Stimulated activated CD8-positive, alpha-beta memory T cell treated with anti-CD3 and anti-CD28 coated beads, Interleukin-12 subunit alpha, Interleukin-12 subunit beta, amount 100 ng/mL, for 24 hours (primary cell): Measurements from ENCODE around the gene ESM1.

Experiments
- DNase-seq: peaks from one replicate; pipeline ENCODE4 v3.0.0-alpha.2; 2020; ENCODE audit errors: extremely low read depth

The ESM1 gene

DNA sequence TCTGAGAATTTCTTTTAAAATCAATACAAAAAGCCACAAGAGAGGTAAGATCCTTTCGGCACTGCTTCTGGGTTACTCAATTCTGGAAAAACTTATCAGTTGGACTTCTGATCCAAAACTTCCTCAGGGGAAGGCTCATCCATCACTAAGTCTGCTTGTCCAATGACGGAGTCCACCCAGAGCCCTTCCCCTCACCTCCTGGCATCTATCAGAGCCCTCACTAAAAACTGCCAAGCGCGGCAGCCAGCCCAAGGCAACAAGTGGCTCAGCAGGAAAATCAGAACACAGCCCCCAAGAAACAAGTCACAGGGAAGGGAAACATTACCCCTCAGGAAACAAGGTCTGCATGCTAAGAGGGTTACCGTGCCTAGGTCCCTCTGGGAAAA lies 869 bp upstream of the ESM1 start:
- DNase-seq = no peak

DNA sequence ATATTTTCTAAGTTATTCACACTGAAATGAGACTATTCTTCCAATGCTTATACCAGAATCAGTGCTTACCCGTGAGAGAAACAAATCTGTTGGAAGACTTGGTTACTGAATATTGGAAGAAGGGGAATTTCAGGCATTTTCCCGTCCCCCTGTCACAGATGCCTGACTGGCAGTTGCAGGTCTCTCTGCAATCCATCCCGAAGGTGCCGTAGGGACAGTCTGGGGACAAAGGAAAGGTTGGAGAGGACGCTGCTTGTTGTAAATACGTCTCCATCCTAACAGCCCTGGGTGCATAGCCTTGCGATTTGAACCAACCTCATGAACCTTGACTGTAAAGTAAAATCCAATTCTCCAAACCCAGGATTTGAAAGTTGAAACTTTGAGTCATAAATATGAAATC lies 3.5 kb downstream of the ESM1 start:
- DNase-seq = no peak

DNA sequence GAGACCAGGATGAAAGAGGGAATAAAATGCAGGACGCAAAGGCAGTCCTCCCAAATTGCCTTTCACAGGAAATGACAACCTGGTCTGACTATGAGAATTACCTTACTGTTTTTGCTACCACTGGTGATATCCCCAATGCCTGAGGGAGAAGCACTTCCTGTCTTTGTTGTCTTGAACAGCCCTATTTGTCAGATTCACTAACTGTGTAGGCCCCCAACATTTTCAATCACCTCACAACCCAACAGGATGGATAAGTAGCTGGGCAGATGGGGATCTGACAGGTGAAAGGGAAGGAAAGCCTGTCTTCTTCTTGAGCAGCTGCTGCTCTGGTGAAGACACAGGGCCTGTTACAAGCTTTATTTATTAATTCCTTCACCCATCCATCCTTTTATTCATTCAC lies 9.7 kb downstream of the ESM1 start:
- DNase-seq = no peak

DNA sequence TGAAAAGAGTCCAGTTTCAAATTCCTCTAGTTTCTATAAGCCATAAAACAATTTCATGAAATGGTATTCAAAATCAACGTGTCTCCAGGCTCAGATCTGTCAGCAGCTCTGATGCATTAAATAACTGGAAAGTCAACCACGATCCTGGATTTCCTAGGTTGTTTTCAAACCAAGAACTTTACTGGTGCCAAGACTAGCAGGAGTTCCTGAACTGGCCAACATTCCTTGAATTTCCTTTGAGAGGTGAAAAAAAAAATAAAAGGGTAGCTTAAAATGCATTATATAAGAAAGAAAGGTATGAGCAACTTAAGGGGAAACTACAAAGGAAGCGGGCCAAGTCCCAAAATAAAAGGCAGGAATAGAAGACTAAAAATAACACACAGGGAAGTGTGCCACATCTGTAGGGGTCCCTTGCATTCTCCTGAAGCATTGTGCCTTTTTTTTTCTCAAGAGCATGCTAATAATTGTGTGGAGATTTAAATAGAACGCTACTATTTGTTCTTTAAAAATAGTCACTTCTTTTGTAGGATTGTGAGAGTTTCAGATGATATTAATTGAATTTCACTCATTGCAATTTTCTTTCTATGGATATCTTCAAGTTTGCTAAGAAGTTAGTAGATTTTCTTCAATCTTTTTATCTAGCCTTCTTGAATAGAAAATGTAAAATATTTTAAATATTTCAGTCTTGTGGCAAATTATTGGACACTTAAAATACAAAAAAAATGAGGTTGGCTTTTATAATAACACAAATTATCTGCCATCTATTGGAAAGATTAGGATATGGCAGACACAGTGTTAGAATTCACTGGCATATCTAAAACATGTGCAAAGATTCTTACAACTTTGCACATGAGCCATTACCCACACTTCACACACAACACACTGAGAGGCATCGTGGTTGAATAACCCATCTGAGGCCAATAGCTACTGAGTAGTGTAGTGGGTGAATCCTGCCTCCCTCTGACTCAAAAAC lies 15.3 kb downstream of the ESM1 start:
- no peak for DNase-seq

DNA sequence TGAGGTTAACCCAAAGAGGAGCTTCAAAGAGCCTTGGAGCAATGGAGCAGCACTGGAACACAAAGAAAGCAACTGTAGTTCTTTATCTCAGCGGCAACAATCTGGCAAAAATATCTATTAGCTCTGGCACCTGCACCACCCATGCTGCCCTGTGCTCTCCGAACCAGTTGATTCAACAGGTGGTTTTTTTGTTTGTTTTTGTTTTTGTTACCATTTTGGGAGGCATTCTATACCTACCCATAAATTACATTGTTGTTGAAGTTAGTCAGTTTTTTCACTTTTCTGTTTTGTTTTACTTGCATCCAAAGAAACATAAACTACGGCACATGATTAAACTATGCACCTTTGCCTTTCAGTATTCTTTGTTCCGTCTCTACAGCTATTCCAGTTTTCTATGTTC lies 16.2 kb downstream of the ESM1 start:
- DNase-seq = no peak

DNA sequence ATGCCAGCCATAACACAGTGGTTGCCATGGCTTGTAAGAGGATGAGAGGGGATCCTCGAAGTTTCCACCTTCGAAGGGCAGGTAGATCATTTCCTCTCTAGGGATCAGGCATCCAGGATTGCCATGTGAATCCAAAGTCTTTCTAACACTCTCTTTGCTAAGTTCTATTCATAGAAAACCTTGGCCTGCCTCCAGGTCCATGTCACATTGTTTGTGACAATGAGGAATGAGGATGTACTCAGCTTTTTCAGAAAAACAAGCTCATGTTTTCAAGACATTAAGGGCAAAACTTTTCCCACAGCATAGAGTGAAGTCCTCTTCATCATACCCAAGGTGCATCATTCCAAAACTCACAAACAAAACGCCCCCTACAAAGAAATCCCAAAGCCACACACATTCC lies 19.6 kb downstream of the ESM1 start:
- no peak for DNase-seq

DNA sequence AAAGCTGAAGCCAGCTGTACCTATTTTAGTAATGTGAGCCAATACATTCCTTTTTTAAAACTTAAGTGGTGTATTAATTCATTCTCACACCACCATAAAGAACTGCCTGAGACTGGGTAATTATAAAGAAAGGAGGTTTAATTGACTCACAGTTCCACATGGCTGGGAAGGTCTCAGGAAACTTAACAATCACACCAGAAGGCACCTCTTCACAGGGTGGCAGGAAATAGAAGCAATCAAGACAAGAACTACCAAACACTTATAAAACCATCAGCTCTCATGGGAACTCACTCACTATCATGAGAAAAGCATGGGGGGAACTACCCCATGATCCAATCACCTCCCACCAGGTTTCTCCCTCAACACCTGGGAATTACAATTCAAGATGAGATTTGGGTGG lies 21.0 kb downstream of the ESM1 start:
- DNase-seq = no peak

DNA sequence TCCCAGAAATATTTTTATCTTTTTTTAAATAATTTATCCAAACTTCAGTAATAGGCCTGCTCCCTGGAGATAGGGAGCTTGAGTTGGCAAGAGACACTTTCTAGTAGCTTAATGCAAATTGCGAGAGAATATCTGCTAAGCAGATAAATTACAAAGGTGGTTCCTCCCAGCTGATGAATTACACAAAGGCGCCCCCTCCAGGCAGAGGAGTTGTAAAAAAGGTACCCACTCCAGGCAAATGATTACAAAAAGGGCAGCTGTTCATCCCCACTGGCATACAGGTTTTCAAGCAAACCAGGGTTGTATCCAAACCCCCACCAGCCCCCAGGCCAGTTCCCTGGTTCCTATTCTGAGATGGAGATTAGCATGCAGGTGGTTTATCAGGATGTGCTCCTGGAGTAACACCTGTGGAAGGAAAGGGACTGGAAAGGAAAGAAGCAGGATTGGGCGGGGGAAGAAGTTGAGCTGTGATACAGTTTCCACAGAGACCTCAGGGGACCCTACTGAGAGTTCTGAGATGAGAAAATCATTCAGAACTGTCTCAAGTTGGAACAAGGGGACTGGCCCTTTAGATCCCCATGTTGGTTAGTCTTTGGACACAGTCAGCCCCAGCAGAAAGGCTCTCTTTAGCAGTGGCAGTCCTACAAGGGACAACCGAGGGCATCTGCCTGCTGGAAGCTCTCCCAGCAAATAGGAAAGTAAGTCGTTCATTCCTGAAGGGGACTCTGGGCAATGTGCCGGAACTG lies 25.5 kb downstream of the ESM1 start:
- no peak for DNase-seq

DNA sequence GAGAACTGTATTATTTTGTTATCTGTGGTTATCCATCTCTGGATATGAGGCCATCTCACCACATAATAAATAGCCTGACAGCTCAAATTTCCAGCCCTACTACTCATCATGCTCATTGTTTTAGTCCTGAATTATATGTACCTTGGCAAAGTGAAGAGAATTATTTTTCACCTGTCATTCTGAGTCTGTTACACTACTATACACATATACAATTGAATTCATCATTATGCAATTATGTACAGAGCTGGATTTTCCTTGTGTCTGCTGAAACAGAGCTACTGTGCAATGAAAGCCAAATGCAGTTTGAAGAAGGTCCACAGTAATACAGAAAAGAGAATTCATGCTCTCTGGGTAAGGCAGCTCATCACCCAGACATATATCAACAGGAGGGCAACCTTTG lies 28.5 kb downstream of the ESM1 start:
- no peak for DNase-seq

DNA sequence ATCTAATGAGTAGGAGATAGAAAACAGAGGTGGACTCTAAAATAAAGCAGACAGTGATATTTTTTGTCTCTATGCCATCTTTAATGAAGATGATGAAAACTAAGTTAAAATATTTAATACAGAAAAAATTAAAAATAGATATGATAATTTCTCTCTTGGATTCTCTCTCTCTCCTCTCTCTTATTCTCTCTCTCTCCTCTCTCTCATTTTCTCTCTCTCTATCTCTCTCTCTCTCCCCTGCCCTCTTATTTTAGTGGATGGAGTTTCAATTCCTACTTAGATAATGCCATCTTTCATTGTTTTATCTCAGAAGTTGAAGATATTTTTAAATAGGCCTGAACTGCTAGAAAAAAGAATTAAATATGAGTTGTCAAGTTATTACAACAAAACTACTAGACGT lies 38.2 kb downstream of the ESM1 start:
- DNase-seq = no peak

DNA sequence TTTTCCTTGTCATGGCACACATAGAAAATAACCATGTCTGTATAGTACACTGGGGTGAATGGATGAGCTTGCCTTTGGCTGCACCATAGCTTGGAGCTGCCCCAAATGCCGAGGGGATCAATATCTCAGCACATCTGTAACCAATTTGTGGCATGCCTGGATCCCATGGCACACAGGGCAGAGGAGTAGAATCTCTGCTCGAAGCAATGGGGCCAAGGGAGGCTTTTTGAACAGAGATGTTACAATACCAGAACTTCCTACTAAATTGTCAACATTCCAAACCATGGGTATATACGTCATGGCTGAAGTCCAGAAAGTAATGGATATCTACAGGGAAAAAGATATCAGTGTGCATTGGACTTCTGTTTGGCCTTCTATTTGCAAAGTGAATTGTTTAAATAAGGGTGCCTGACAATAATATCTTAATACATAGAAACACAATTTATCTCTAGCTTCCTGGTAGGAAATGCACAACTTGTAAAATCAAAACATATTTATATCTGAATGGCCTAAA lies 39.0 kb downstream of the ESM1 start:
- no peak for DNase-seq

DNA sequence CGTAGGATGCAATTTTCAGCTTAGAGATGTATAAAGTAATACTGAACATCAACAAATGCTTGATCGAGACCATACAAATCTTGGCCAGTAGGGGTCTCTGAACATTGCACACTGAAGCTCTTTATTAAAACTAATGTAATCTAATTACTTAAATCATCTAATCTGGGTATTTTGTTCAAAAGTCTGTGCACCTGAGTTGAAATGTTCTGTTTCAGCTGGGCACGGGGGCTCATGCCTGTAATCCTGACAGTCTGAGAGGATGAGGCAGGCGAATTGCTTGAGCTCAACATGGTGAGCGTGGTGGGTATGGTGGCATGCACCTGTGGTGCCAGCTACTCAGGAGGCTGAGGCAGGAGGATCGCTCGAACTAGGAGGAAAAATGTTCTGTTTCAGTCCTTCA lies 41.0 kb downstream of the ESM1 start:
- DNase-seq = no peak

DNA sequence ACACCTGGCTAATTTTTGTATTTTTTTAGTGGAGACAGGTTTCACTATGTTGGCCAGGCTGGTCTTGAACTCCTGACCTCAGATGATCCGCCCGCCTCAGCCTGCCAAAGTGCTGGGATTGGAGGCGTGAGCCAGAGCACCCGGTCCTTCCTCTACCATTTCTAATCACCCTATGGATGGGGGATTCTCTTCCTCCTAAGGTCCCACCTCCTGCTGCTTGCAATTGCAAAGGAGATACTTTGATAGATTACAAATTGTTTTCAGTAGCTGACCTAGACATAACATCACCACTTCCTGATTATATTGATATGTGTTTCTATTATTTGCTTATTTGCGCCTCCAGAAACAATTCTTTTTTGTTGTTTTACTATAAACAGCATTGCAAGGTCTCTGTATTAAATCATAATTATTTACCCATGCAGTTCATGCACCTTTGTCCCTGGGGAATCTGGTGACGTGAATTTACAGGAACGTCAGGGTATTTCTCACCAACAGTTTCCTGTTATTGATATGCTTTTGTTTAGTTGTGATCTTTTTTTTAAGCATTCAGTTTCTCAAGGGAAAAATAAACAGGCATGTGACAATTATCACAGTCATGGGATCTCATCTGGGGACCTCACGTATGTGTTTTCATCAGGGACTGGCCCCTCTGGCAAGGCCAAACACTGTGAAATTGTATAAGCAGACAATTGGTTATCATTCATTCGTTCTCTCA lies 43.2 kb downstream of the ESM1 start:
- no peak for DNase-seq

DNA sequence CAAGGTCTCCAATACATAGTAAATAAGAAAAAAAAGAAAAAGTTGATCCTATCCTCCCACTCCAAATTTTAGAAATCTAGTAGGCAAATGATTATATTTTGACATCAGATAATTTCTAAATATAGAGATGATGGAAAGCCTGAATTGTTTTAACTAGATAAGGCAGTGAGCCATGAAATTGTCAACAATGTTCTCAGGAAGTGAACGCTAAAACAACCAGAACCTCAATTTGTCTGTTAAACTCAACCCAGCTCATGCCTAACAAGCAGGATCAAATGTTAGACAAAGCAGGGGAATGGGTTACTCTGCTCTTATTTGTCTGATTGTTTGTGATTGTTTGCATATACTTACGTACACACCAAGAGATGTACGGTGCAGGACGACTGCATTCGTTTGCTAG lies 49.2 kb downstream of the ESM1 start:
- no peak for DNase-seq

DNA sequence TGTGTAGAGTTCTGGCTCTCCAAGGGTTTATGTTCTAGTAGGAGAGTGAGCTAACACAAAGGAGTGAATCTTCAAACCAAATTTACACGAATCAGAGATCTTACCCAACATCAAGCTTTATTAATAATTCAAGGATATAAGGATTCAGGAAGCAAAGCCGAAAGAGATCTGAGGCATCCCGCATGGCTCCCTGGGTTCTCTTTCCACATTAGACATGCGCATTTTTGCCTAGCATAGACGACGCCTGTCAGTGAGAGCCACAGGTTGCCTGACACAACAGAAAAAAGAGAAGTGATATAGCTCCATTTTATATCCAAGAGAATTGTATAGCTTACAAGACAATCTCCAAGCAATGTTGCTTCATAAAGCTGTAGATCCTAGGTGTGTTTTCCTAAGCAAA lies 52.6 kb downstream of the ESM1 start:
- no peak for DNase-seq

DNA sequence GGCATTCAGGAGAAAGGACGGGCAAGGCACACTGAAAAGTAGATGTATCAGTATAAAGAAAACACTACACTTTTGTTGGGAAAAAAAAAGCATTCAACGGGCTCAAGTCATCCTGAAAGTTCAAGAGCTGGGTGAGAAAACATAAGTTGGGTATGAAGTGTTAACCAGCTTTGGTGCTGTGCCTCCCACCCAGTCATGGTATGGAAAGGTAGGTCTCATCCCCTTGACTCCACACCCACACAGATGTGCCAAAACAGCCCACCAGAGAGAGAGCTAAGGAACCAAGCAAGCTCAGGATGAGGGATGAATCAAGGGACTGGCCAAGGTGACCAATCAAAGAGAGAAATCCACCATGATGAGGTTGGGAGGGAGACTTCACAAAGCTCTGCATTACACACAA lies 54.7 kb downstream of the ESM1 start:
- no peak for DNase-seq
